Measurements from ENCODE around the gene SLC8B1. TPM values are rescaled to one million over a fixed set of nuclear protein-coding genes. Genes with fewer than 3 reads are reported as not detected.

Gene SLC8B1
- total and polyA plus RNA-seq, 2 of the 4 experiments (the other 2 are of a cell fraction): 4.1 to 10.2 TPM

DNA sequence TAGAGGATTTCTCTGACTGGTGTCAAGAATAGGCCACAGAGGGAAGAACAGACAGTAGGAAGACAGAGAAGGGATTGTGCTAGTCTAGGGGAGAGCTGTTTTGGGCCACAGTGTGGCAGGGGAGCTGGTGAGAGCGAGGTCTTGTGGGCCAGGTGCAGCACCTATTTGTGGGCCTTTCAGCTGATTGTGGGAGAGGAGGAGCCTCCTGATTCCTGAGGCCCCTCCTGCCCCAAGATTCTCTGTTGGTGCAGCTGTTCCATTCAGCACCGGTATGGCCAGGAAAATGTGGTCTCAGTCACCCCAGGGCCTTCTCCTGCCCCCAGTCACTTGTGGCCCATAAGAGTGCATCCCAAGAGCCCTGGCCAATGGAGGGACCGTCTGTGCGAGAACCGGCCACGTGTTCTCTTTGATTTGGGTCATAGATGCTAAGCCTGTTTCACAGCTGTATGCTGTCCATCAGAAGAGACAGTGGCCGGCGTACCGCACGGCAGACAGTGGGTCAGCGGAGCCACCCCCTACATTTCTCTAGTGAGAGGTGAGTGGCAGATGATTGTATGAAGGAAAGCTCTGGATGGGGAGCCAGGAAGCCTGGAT, 86.0 kb downstream of the SLC8B1 start:
- WGBS, 2 experiments (ENCODE audit: extremely low coverage in 2 of 2, insufficient read length in 1 of 2): 100% methylated on average over 3 of the region's 11 CpGs; no CpG with 5 or more reads in 1 of the 2 experiments
- CTCF ChIA-PET: no interaction called here

More for the DNA sequence above, 86.0 kb downstream of the SLC8B1 start:
- TF ChIP-seq BHLHE40 (IDR thresholded peaks at IDR 0.05; ENCODE audit: low read depth, low read length): no peak
- TF ChIP-seq CHD1 (IDR thresholded peaks at IDR 0.05; ENCODE audit: low read depth, low read length): no peak
- no peak for TF ChIP-seq CEBPB (IDR thresholded peaks at IDR 0.05; ENCODE audit: low read depth, low read length)
- TF ChIP-seq, protein P1, sequence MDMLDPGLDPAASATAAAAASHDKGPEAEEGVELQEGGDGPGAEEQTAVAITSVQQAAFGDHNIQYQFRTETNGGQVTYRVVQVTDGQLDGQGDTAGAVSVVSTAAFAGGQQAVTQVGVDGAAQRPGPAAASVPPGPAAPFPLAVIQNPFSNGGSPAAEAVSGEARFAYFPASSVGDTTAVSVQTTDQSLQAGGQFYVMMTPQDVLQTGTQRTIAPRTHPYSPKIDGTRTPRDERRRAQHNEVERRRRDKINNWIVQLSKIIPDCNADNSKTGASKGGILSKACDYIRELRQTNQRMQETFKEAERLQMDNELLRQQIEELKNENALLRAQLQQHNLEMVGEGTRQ (IDR thresholded peaks at IDR 0.05; ENCODE audit: low read depth, low read length): no peak
- no peak for TF ChIP-seq RFX5 (IDR thresholded peaks at IDR 0.05; ENCODE audit: low read depth, low read length)
- TF ChIP-seq RCOR1 (IDR thresholded peaks at IDR 0.05; ENCODE audit: insufficient replicate concordance, low read length): no peak
- no peak for TF ChIP-seq SMC3 (IDR thresholded peaks at IDR 0.05; ENCODE audit: low read depth, low read length)
- no peak for TF ChIP-seq MAFK (IDR thresholded peaks at IDR 0.05; ENCODE audit: low read depth, low read length)
- TF ChIP-seq POLR2A (IDR thresholded peaks at IDR 0.05; ENCODE audit: low read depth, low read length): no peak
- TF ChIP-seq, protein P2, sequence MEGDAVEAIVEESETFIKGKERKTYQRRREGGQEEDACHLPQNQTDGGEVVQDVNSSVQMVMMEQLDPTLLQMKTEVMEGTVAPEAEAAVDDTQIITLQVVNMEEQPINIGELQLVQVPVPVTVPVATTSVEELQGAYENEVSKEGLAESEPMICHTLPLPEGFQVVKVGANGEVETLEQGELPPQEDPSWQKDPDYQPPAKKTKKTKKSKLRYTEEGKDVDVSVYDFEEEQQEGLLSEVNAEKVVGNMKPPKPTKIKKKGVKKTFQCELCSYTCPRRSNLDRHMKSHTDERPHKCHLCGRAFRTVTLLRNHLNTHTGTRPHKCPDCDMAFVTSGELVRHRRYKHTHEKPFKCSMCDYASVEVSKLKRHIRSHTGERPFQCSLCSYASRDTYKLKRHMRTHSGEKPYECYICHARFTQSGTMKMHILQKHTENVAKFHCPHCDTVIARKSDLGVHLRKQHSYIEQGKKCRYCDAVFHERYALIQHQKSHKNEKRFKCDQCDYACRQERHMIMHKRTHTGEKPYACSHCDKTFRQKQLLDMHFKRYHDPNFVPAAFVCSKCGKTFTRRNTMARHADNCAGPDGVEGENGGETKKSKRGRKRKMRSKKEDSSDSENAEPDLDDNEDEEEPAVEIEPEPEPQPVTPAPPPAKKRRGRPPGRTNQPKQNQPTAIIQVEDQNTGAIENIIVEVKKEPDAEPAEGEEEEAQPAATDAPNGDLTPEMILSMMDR (conservative IDR thresholded peaks at IDR 0.05; ENCODE audit: low read depth, low read length): no peak
- TF ChIP-seq MXI1 (IDR thresholded peaks at IDR 0.05; ENCODE audit: borderline replicate concordance, low read depth, low read length): no peak
- TF ChIP-seq FOS (IDR thresholded peaks at IDR 0.05; ENCODE audit: low read depth, low read length): no peak
- no peak for TF ChIP-seq RAD21 (IDR thresholded peaks at IDR 0.05; ENCODE audit: low read length)
- no peak for TF ChIP-seq NFE2L2 (IDR thresholded peaks at IDR 0.05; ENCODE audit: low read depth, low read length)
- TF ChIP-seq, protein P3, sequence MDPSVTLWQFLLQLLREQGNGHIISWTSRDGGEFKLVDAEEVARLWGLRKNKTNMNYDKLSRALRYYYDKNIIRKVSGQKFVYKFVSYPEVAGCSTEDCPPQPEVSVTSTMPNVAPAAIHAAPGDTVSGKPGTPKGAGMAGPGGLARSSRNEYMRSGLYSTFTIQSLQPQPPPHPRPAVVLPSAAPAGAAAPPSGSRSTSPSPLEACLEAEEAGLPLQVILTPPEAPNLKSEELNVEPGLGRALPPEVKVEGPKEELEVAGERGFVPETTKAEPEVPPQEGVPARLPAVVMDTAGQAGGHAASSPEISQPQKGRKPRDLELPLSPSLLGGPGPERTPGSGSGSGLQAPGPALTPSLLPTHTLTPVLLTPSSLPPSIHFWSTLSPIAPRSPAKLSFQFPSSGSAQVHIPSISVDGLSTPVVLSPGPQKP (IDR thresholded peaks at IDR 0.05; ENCODE audit: borderline replicate concordance, low read depth, low read length): no peak
- no peak for TF ChIP-seq MAZ (IDR thresholded peaks at IDR 0.05; ENCODE audit: borderline replicate concordance, low read depth, low read length)
- no peak overlapping the region for H2BK15ac ChIP-seq (ENCODE audit: low read depth, low read length)
- H2BK120ac ChIP-seq (ENCODE audit: low read depth, low read length): no peak overlapping the region
- ATAC-seq (ENCODE audit: low read depth) (no peak), DNase-seq (no peak)
- in situ Hi-C loops (cut with MboI; ENCODE audit: low sequenced_read_pairs): no loop called here
- no peak overlapping the region for H3K56ac ChIP-seq (ENCODE audit: extremely low read depth, insufficient read depth, low read length)
- H3K9me3 ChIP-seq (ENCODE audit: control insufficient read depth, insufficient read depth, low read length): peaks cover 2% of the 10 kb centered on the region; the same call in 1 of the 2 replicates
- no peak overlapping the region for H3K4me3 ChIP-seq (ENCODE audit: insufficient read depth, low read depth, low read length)
- H2AK9ac ChIP-seq (replicated peaks; ENCODE audit: low read depth, low read length, poor library complexity): peak overlapping the region; percentile 50
- no peak overlapping the region for H4K5ac ChIP-seq (ENCODE audit: low read depth, low read length)
- intact Hi-C loops (cut with micrococcal nuclease): no loop called here
- no peak overlapping the region for H2AFZ ChIP-seq (replicated peaks; ENCODE audit: low read length, poor library complexity)
- H3K14ac ChIP-seq (replicated peaks; ENCODE audit: low read depth, low read length): no peak overlapping the region
- H2BK20ac ChIP-seq (ENCODE audit: low read depth, low read length): no peak overlapping the region
- POLR2A ChIA-PET (ENCODE audit: unreplicated experiment): no interaction called here
- no peaks in the 10 kb centered on the region for H3K27me3 ChIP-seq (ENCODE audit: control insufficient read depth, insufficient read depth, low read length)
- no peak overlapping the region for H2BK5ac ChIP-seq (ENCODE audit: low read depth, low read length, poor library complexity, severe bottlenecking)
- peaks cover 0 to 15% of the 10 kb centered on the region in 2 experiments; a peak in 2 of 4 replicates for H3K79me1 ChIP-seq (ENCODE audit: low read depth in 1 of 2, low read length in 2 of 2)
- no peak overlapping the region for H3K18ac ChIP-seq (ENCODE audit: low read depth, low read length)
- no peak overlapping the region for H3K9ac ChIP-seq (ENCODE audit: low read depth, low read length)
- BruUV-seq (replicated peaks): no TSS peak
- no peak overlapping the region for H3K4me2 ChIP-seq (ENCODE audit: low read depth, low read length)
- H4K20me1 ChIP-seq (ENCODE audit: insufficient read depth, low read length): no peaks in the 10 kb centered on the region; the same call in 1 of the 2 replicates
- H4K91ac ChIP-seq (ENCODE audit: insufficient read depth, low read depth, low read length): no peak overlapping the region
- H3K4me1 ChIP-seq (ENCODE audit: control insufficient read depth, insufficient read depth, low read length): peaks cover 15% of the 10 kb centered on the region
- no peak overlapping the region for H4K8ac ChIP-seq (ENCODE audit: low read depth in 2 of 2, low read length in 2 of 2)
- H3K27ac ChIP-seq (ENCODE audit: insufficient read depth, low read length): no peak overlapping the region
- H2AK5ac ChIP-seq (ENCODE audit: low read depth, low read length): peak overlapping the region; percentile 18; the same call in 1 of the 2 replicates
- dilution Hi-C loops (cut with HindIII; ENCODE audit: low sequenced_read_pairs, unreplicated experiment): no loop called here
- H3K36me3 ChIP-seq (ENCODE audit: control insufficient read depth, insufficient read depth, low read length): peaks cover 1% of the 10 kb centered on the region; the same call in 1 of the 2 replicates
- H3K4ac ChIP-seq (ENCODE audit: low read depth, low read length): no peak overlapping the region
- peaks cover 15% of the 10 kb centered on the region; the same call in 1 of the 2 replicates for H3K9me1 ChIP-seq (ENCODE audit: insufficient read depth, low read length)
- H3K23ac ChIP-seq (ENCODE audit: low read depth, low read length): no peak overlapping the region

Data from IMR-90 (cell line).